HG03025 (cell line): ENCODE data around the gene KCTD7.
"Not testable (repeated sequence)": the region's sequence is repeated elsewhere in the genome, so short reads cannot be mapped to it uniquely, and the experiment has no call there.

Source experiments
- ATAC-seq: cut with Tn5 transposase; IDR thresholded peaks from one replicate; pipeline ENCODE4 v1.9.1; 2021; ENCODE audit warnings: mild to moderate bottlenecking, moderate library complexity; ENCODE audit not compliant: unreplicated experiment, low FRiP score

Gene KCTD7

DNA sequence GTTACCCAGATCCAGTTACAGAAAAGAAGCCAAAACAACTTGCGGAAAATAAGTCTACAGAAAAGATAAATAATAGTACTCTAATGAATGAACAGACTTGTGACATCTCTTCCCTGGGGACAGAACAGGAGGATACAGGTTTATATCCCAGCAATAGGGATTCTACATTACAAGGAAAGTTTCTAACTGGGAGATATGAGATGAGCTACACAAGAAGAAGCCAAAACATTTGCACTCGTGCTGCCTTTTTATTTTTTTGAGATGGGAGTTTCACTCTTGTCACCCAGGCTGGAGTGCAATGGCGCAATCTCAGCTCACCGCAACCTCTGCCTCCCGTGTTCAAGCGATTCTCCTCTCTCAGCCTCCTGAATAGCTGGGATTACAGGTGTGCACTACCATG lies 22.3 kb downstream of the KCTD7 start:
- ATAC-seq, result not testable (repeated sequence)

DNA sequence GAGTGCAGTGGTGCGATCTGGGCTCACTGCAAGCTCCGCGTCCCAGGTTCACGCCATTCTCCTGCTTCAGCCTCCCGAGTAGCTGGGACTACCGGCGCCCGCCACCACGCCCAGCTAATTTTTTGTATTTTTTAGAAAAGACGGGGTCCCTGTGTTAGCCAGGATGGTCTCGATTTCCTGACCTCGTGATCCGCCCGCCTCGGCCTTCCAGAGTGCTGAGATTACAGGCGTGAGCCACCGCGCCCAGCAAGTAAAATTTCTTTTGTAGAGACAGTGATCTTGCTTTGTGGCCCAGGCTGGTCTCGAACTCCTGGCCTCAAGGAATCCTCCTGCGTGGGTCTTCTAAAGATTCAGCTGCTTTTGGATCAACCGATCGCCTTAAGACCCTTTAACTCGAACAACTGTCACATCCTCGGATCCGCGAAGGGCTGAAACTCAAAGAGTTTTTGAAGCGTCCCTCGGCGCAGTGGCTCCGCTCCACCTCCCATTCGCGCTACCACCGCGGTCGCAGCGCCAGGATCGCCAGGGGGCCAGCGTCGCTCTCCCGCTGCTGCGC lies 25.1 kb downstream of the KCTD7 start:
- ATAC-seq, result not testable (repeated sequence)

DNA sequence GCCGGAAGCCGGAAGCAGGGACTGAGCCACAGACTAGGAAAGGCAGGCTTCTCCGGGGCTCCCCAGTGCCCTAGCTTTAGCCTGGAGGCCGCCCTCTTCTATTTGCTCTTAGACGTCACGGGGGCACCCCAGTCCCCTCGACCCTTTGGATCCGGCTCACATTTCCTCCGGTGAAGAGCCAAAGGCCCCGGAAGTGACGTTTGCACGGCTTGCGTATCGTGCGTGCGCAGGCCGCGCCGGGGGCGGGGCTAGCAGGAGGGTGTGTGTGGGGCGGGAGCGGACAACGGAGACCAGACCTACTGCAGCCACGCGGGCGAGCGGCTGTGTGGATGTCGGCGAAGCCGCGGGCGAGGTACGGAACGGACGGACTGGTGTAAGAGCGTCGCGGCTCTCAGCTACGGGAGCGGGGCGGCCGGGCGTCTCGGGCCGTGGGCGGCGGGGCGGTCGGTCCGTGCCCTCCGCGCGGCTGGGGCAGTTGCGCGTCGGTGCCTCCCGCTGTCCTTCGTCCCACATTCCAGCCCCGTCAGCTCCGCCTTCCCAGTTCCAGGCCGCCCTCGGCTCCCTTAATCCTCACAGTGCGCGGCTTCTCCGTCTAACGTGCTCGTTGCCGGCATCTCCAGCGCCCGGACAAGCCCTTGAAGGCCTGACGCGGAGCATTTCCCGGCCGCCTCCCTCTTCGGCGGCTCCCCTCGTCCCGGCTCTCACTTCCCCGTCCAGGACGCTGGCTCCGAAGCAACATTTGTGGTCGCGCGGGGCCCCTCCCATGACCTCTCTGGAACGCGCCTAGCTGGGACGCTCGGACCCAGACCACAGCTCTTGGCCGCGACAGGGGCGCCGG lies 25.8 kb downstream of the KCTD7 start:
- ATAC-seq, result peak; percentile 93

DNA sequence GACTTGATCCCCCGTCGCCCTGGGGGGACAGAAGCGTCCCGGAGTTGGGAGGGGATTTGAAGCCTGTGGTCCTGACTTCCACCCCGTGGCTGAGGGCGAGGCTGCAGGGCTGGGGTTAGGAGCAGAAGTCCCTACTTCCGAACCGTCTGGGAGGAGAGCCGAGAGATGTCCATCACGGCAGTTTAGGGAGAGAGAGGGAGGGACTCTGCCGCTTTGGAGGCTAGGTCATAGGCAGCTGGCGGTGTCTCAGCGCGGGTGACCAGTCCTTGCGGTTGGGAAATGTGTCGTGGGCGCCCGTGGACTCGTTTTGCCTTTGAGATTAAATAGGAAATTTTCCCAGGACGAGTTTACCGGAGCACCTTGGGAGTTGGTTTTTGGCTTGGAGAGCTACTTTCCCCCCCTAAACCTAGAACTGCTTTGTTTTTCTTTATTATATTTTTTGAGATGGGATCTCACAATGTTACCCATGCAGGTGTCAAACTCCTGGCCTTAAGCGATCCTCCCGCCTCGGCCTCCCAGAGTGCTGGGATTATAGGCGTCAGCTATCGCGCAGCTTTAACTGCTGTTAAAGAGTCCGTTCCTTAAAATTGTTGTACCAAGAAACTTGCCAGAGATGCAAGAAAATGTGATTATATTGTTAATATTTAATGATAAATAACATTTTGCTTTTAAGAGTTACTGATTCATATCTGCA lies 26.6 kb downstream of the KCTD7 start:
- ATAC-seq, result not testable (repeated sequence)

DNA sequence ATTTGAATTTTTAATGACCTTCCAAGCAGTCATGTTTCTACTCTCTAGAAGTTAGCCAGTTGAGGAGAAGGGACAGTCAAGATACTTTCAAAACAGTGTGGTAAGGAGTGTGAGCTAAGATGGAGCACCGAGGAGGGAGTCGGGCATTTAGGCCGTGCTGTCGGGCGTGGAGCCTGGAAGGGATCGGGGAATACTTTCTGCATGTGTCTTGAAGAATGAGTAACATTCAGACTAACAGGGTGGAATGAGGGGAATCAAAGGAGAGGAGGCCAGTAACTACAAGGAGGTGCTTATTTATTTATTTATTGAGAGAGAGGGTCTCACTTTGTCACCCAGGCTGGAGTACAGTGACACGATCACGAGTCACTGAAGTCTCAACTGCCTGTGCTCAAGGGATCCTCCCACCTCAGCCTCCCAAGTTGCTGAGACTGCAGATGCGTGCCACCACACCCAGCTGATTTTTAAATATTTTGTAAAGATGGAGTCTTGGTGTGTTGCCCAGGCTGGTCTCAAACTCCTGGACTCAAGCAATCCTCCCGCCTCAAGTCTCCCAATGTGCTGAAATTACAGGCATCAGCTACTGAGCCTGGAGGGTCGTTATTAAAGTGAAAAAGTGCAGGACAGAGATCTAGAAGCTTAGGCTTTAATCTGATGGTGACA lies 27.3 kb downstream of the KCTD7 start:
- ATAC-seq, result not testable (repeated sequence)

DNA sequence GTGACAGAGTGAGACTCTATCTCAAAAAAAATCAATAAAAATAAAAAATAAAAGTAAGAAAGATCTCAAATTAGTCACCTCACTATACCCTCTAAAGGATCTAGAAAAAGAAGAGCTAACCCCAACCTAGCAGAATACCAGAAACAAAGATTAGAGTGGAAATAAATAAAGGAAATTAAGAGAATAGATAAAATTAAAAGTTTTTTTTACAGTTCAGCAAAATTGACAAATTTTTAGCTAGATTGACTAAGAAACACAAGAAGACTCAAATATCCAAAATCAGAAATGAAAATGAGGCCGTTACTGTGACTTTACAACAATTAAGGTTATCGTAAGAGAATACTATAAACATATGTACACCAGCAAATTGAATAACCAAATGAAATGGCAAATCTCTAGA lies 29.1 kb downstream of the KCTD7 start:
- no peak for ATAC-seq

DNA sequence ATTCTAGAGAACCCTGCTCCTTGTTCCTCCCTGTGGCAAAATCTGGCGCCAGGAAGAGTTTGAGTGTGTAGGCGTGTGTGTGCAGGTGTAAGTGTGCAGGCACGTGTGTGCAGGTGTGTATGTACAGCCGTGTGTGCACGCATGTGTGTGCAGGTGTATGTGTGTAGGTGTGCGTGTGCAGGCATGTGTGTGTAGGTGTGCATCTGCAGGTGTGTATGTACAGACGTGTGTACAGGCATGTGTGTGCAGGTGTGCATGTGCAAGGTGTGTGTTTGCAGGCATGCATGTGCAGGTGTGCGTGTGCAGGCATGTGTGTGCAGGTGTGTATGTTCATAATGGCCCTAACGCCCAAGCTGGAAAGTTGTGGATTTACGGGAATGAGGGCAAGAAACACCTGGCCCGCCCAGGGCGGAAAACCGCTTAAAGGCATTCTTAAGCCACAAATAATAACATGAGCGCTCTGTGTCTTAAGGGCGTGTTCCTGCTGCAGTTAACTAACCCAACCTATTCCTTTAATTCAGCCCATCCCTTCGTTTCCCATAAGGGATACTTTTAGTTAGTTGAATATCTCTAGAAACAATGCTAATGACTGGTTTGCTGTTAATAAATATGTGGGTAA lies 34.1 kb downstream of the KCTD7 start:
- no peak for ATAC-seq

DNA sequence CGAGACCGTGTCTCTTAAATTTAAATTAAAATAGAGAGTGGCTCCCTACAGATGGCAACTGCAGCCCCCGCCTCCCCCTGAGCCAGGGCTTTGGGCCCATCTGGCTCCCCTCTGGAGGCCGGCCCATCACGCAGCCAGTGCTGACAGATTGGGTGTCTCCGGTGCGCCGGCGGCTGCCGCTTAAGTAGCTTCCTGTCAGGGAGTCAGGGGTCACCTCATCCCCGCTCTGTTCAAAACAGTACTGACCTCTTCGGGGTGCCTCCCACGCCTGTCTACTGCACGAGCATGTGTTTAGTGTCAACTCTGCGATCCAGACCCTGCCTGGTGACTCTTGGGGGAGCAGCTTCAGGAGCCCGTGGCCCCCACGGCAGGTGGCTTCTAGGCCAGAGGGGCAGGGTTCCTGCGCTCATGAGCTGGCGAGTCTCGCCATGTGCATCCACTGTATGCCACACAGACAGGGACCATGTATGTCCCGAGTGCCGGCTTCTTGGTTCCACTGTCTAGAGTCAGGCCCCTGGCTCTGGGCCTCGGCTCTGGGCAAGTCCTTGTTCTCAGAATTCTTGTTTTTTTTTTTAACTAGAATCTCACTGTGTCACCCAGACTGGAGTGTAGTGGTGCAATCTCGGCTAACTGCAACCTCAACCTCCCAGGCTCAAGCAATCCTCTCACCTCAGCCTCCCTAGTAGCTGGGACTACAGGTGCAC lies 36.1 kb downstream of the KCTD7 start:
- ATAC-seq, result no peak

DNA sequence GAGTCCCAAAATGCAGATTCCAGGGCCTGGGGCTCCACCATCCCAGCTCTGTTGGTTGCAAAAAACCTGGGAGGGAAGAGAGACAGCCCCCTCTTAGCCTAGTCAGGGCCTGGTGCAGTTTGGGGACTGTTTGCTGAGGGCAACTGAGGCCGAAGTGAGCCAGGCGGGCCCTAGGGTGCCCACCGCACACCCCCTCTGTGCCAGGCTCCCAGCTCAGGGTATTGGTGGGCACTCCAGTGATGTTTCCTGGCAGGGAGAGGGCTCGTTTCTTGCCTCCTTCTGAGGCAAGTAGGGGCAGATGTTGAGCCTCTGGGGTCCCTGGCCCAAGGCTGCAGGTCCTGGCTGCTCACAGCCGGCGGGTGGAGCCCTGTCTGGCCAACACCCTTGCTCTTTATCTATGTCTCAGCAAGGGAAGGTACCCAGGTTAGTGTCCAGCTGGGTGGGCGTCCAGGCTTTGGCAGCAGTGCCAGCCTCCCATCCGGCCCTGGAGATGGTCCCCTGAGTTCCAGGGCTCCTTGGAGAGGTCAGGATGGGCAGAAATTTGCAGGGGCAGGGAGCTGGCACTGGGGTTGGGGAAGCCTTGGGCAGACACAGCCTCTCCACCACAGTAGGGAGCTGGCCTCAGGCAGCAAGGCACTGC lies 37.8 kb downstream of the KCTD7 start:
- ATAC-seq, result no peak

DNA sequence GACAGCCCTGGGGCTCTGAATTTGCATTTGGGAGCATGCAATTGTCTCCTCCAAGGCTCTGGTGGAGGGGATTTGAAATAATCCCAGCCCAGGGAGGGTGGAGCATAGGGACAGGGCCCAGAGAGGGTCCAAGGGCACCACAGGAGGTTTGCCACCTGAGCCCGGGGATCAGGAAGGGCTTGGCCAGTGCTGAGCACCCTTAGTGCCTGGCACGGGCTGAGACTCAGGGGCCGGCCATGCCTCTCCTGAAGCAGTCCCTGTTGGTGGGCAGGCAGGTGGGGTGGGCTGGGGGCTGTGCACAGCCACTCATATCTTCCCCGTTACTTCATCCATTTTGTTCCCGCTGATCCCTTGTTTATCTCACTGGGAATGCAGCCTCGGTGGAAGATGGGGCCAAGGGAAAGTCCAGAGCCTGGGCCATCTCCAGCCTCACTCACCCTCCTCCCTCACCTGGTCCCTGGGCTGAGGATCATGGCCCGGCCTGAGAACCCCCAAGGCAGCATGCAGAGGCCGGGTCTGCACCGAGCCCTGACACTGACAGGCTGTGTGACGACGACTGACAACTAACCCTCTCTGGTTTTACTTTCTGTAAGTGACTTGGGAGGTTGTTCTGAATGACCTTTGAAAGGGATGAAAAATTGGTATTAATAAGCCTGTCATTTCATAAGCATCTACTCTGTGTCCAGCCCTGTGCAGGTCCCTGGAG lies 38.5 kb downstream of the KCTD7 start:
- ATAC-seq, result no peak

DNA sequence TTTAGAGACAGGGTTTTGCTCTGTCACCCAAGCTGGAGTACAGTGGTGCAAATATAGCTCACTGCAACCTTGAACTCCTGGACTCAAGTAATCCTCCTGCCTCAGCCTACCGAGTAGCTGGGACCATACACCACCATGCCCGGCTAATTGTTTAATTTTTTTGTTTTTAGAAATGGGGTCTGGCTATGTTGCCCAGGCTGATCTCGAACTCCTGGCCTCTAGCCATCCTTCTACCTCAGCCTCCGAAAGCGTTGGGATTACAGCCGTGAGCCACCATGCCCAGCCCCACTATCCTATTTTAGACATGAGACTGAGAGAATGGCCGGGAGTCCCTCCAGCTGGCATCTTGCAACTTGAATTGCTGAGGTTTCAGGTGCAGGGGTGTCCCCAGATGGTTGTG lies 39.4 kb downstream of the KCTD7 start:
- no peak for ATAC-seq

DNA sequence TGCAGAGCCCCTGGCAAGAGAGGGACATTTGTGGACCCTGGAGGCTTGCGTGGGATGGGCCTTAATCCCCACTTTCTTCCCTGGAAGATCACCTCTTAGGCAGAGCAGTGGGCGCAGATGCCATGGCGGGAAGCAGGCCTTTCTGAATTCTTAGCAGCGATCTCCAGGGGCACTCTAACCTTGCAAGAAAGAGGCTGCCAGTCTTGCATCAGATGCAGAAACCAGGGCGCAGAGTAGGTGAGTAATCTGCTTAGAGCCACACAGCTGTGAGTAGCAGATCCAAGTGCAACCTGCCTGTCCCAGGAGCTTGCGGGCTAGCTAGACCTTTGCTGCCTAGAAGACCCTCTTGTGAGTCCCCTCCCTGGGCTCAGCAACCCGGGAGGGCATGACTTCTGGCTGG lies 40.0 kb downstream of the KCTD7 start:
- no peak for ATAC-seq

DNA sequence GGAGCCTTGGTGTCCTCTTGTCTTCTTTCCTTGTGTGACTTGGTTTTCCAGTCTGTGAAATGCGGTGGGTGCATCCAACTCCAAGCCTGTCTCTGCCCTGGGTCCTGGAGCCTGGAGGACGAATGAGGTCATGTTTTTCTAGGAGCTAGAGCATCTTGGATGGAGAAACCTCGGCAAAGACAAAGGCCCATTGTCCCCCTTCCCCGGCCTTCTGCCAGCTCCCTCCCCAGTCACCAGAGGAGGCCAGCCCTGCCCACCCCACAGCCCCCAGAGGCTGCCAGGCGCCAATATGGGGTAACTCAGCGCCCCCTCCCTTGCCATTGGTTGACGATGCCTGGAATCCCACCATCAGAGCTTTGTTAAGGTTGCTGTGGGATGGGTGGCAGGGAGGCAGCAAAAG lies 40.4 kb downstream of the KCTD7 start:
- ATAC-seq, result no peak

DNA sequence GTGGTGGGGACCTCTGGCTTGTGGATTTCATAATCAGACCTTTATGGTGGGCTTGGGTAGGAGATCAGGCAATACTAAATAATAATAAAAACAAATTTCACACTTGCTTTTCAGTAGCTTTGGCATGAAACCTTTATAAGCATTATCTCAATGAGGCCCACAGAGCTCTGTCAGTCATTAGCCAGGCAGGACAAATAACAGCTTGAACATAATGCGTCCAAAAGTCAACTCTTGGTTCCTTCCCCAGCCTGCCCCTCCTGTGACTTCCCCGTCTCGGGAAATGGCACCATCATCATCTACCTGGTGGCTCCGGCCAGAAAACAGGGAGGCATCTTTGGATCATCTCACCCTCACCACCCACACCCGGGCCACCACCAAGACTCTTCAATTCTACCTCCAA lies 40.8 kb downstream of the KCTD7 start:
- no peak for ATAC-seq

DNA sequence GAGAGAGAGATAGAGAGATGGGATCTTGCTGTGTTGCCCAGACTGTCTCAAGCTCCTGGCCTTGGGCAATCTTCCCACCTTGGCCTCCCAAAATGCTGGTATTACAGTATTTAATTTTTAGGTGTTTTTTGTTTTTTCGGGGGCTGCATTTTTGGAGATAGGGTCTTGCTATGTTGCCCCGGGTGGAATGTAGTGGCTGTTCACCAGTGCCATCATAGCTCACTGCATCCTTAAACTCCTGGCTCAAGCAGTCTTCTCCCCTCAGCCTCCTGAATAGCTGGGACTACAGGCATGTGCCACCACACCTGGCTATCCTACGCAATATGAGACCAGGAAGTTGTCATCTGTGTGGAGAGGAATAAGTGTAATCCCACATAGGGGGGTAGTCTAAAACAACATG lies 42.4 kb downstream of the KCTD7 start:
- no peak for ATAC-seq

DNA sequence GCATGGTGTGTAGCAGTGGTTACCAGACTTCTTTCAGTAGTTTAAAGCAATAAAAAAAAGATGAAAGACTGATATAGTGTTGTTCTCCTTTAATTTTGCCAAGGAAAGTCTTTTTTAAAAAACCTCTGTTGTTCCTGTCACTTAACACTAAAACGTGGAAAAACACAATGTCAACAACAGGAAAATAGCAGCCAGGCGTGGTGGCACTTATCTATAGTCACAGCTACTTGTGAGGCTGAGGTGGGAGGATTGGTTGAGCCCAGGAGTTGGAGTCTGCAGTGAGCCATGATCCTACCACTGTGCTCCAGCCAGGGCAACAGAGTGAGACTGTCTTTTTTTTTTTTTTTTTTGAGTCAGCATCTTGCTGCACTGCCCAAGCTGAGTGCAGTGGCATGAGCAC lies 42.8 kb downstream of the KCTD7 start:
- not testable (repeated sequence) for ATAC-seq

DNA sequence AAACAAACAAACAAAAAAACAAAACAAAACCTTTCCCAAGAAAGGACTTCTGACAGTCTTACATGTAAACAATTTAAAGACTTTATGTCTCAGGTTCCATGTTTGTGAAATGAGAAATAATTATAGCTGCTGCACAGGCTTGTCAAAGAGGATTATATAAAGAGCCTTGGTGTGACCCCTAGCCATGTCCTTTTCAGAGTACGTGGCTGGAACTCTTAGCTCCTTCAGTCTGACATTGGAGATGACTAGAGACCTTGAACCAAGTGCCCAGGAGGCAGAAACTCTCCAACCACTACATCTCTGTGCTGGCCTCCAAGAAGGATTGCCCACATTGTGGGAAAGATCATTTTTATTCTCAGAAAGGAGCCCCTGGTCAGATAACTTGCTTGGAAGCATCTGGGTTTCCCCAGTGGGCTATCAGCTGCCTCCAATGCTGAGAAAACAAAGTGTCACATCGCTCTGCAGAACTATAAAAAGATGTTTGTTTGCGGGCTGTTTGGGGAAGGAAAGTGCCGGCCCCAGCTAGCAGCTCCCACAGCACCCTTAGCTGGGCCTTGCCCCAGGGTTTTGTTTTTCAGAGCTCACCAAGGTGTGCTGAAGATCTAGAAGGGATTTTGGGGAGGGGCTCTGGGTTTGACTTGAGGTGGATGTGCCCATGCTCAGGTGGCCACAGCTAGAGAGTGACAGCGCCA lies 43.9 kb downstream of the KCTD7 start:
- ATAC-seq, result not testable (repeated sequence)

DNA sequence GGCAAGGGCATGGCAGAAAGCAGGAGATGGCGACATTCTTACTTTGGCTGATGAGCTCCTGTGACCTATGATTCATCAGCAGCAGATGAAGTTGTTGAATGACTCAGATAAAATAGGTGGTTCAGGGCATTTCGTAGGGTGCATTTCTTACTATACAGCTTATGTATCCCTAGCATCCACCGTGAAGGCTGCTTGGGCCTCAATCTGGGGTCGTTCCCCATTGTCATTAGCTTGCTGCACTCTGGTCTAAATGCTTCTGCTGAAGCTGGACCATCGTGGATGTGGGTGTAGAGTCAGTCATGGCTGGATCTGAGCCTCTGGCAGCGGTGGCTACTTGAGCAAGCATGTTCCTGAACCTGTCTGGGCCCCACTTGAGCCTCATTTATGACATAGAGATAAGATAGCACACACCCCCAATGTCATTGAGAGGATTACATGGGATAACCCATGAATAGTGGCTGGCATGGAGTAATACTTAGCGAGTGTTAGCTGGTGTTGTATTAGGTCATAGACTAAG lies 44.5 kb downstream of the KCTD7 start:
- ATAC-seq, result not testable (repeated sequence)
